ENCODE measurements around the gene ZBTB48.

DNA sequence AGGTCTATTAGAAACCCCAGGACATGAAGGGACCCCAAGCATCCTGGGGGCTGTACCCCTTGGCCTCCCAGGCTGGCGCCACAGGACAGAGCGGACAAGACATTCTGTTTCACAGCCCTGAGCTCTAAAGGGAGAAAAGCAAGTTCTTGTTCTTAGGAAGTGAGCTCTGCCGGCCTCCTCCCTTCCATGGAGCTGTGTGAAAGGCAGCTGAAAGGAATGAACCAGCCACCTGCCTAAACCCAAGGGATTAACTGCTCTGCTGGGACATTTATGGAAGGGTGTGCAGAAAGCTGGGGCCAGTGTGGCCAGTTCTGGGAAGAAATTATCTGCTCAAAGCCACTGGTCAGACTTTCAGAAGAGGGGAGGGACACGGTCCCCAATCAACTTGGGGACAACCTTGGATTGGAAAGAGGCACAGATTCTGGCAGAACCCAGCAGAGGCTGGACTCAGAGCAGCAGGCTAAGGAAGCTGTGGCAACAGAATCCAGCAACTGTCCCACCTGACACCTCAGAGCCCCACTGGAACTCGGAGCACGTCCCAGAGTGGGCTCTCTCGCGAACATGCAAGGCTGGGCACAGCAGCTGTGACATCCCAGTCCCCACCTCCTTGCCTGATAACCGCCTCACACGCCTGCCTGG, 20.7 kb downstream of the ZBTB48 start:
- TF ChIP-seq, protein P1, sequence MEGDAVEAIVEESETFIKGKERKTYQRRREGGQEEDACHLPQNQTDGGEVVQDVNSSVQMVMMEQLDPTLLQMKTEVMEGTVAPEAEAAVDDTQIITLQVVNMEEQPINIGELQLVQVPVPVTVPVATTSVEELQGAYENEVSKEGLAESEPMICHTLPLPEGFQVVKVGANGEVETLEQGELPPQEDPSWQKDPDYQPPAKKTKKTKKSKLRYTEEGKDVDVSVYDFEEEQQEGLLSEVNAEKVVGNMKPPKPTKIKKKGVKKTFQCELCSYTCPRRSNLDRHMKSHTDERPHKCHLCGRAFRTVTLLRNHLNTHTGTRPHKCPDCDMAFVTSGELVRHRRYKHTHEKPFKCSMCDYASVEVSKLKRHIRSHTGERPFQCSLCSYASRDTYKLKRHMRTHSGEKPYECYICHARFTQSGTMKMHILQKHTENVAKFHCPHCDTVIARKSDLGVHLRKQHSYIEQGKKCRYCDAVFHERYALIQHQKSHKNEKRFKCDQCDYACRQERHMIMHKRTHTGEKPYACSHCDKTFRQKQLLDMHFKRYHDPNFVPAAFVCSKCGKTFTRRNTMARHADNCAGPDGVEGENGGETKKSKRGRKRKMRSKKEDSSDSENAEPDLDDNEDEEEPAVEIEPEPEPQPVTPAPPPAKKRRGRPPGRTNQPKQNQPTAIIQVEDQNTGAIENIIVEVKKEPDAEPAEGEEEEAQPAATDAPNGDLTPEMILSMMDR (conservative IDR thresholded peaks at IDR 0.05 in 1 of 2, IDR thresholded peaks at IDR 0.05 in 1 of 2; ENCODE audit: extremely low read depth in 1 of 2, insufficient read depth in 1 of 2, low read depth in 1 of 2, low read length in 2 of 2) = no peak
- no peak for TF ChIP-seq EZH2 (IDR thresholded peaks at IDR 0.05; ENCODE audit: borderline replicate concordance, low read length)

Data from mammary epithelial cell (primary cell).